GM19023 (cell line): ENCODE measurements around the gene SIN3B.

Source experiments
- ATAC-seq: cut with Tn5 transposase; IDR thresholded peaks from one replicate; pipeline ENCODE4 v1.9.1; 2021; ENCODE audit warnings: mild to moderate bottlenecking, moderate library complexity; ENCODE audit not compliant: unreplicated experiment

The SIN3B gene

GRCh38 chr19:16825312-16826052 lies 3.7 kb upstream of the SIN3B start:
- ATAC-seq, result no peak

GRCh38 chr19:16829822-16830289 lies 658 bp downstream of the SIN3B start:
- ATAC-seq, result no peak

GRCh38 chr19:16830679-16831078 lies 1.5 kb downstream of the SIN3B start:
- no peak for ATAC-seq

GRCh38 chr19:16831531-16831930 lies 2.3 kb downstream of the SIN3B start:
- ATAC-seq, result no peak

- no peak for ATAC-seq
Observed at GRCh38 chr19:16834747-16835146, 5.5 kb downstream of the SIN3B start.

GRCh38 chr19:16836115-16837034 lies 7.2 kb downstream of the SIN3B start:
- ATAC-seq, result peak; percentile 60

GRCh38 chr19:16837035-16837362 lies 7.8 kb downstream of the SIN3B start:
- no peak for ATAC-seq

- no peak for ATAC-seq
Observed at GRCh38 chr19:16841391-16841926, 12.3 kb downstream of the SIN3B start.

- ATAC-seq, result no peak
Observed at GRCh38 chr19:16846901-16847300, 17.7 kb downstream of the SIN3B start.

GRCh38 chr19:16847430-16847829 lies 18.2 kb downstream of the SIN3B start:
- no peak for ATAC-seq

- ATAC-seq, result no peak
Observed at GRCh38 chr19:16849168-16849567, 20.0 kb downstream of the SIN3B start.

GRCh38 chr19:16850133-16850532 lies 20.9 kb downstream of the SIN3B start:
- no peak for ATAC-seq

- no peak for ATAC-seq
Observed at GRCh38 chr19:16851031-16851712, 22.0 kb downstream of the SIN3B start.

GRCh38 chr19:16853066-16853465 lies 23.9 kb downstream of the SIN3B start:
- no peak for ATAC-seq

GRCh38 chr19:16856091-16856490 lies 26.9 kb downstream of the SIN3B start:
- ATAC-seq, result no peak

- ATAC-seq, result no peak
Observed at GRCh38 chr19:16859626-16860025, 30.4 kb downstream of the SIN3B start.

- ATAC-seq, result no peak
Observed at GRCh38 chr19:16860118-16860517, 30.9 kb downstream of the SIN3B start.

GRCh38 chr19:16861011-16861410 lies 31.8 kb downstream of the SIN3B start:
- ATAC-seq, result no peak

- no peak for ATAC-seq
Observed at GRCh38 chr19:16861834-16862233, 32.6 kb downstream of the SIN3B start.

GRCh38 chr19:16862826-16863415 lies 33.7 kb downstream of the SIN3B start:
- ATAC-seq, result no peak

- no peak for ATAC-seq
Observed at GRCh38 chr19:16867211-16867610, 38.0 kb downstream of the SIN3B start.
